Prostate gland (tissue), 2 donors: Measurements from ENCODE around the gene SPATA1.

Experiments used
- CTCF ChIP-seq, 4 experiments: fragments of 200-600 bp in 2 of 4; fragments of 450-650 bp in 2 of 4; sonication (generic) in 2 of 4; IDR thresholded peaks; 1 replicate in 3 of 4; 2 replicates in 1 of 4; pipeline ENCODE4 v1.5.1; 2016 to 2019; ENCODE audit warnings: antibody characterized with exemption in 4 of 4, mild to moderate bottlenecking in 2 of 4, moderate library complexity in 2 of 4
- POLR2AphosphoS5 ChIP-seq: sonication (generic); formaldehyde crosslinking; IDR thresholded peaks from one replicate; pipeline ENCODE4 v1.6.1; 2017; ENCODE audit warnings: antibody characterized with exemption

- TF ChIP-seq POLR2AphosphoS5 (no peak), CTCF (IDR thresholded peaks at IDR 0.05) (no peak)
These were observed 13.5 kb upstream of the SPATA1 start for GRCh38 chr1:84492726-84493125.
